ENCODE measurements around the gene SLC10A7.
"Not testable (repeated sequence)": the region's sequence is repeated elsewhere in the genome, so short reads cannot be mapped to it uniquely, and the experiment has no call there.

Gene SLC10A7

DNA sequence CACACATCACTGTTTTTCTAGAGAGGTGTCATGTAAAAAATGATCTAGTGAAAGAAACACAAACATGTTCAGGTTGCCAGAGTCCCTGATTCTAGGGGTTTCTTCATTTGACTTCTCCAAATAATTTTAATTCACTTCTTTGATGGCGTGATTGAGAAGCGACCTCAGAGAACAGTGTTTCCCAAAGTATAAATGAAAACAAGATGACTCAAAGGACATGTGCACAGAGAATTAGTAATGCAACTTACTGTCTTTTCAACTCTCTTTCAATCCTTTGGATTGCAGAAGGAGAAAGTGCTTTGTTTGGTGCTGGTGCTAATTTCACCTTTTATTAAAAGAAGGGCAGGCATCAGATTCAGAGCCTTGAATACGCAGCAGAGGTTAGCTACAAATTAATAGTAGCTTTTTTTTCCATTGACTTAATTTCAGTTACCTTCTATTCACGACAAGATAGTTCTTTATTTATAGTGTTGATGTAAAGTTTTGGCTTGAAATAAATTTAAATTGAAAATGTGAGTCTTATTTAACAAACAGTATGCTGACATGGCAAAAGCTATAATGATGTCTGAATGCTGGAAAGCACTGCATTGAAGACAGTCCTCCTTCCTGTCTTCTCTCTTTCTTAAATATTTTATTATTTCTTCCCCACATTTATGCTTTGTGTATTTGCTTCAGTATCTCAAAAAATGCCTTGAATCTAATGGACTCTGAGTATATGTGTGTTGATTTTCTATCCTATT is 85.1 kb downstream of the SLC10A7 start:
- DNase-seq = no peak

GRCh38 chr4:146435962-146436361 is 85.8 kb downstream of the SLC10A7 start:
- no peak for DNase-seq

GRCh38 chr4:146432065-146432464 is 89.7 kb downstream of the SLC10A7 start:
- no peak for DNase-seq

GRCh38 chr4:146428298-146428697 is 93.4 kb downstream of the SLC10A7 start:
- DNase-seq = no peak

DNA sequence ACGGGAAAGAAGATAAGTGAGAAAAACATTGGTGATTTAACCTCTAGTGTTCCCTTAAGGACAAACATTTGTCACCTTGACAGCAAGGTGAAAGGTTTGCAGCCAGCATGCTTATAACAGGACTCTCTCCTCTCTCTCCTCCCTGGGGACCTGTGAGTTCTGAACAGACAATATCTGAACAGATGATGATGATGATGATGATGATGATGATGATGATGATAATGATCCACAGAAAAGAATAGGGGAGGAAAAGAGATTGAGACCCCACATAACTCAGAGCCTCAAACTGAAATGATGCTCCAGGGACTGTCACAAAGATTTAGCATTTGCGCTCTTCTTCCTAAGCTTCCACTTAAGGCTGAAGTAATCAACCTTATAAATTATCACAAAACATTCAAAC is 103.9 kb downstream of the SLC10A7 start:
- no peak for DNase-seq

GRCh38 chr4:146415829-146416228 is 105.9 kb downstream of the SLC10A7 start:
- DNase-seq = no peak

DNA sequence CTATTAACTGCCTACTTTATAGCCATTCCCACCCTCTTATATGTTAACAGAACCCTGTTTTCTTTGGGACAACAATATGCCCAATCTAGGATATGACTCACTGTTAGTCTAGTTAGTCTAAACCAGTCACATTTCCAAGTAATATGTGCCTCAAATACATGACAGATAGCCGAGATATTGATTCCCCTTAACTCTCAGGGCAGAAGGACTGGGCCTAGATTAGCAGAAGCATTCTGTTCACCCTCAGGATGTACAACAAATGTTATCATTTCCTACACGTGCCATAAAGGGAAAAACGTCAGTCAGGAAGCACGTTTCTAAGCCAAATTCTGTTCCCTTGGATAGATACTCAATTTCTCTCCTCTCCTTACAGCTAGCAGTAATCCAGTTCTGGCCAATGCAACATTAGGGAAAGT is 114.1 kb downstream of the SLC10A7 start:
- no peak for DNase-seq

DNA sequence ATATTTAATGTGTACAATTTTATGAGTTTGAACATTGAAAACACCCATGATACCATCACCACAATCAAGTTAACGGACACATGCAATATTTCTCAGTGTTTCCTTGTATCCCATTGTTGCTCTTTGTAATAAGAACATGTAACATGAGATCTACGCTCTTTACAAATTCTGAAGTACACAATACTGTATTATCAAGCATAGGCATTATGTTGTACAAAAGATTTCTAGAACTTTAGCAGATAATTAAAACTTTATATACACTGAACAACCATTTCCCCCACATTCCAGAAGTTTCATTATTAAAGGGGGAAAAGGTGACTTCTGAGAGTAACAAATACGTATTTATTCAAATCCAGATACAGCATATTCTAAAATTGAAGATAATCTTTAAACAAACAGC is 114.5 kb downstream of the SLC10A7 start:
- DNase-seq = no peak

DNA sequence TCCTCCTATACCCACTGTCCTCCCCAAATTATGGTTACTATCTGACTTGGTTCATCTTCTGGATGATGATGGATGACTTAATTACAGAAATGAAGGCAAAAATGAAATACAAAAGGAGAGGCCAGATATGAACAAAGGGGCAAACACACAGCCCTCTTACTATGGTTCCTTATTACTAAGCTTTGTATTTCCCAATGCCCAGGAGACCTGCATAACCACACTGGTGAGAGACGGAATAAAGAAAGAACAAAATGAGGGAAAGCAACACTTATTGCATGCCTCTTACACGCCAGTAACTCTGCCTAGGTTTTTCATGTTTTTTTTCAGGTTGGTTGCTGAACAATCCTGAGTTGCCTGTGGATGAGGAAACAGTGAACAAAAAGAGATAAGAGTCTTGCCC is 120.5 kb downstream of the SLC10A7 start:
- no peak for DNase-seq

DNA sequence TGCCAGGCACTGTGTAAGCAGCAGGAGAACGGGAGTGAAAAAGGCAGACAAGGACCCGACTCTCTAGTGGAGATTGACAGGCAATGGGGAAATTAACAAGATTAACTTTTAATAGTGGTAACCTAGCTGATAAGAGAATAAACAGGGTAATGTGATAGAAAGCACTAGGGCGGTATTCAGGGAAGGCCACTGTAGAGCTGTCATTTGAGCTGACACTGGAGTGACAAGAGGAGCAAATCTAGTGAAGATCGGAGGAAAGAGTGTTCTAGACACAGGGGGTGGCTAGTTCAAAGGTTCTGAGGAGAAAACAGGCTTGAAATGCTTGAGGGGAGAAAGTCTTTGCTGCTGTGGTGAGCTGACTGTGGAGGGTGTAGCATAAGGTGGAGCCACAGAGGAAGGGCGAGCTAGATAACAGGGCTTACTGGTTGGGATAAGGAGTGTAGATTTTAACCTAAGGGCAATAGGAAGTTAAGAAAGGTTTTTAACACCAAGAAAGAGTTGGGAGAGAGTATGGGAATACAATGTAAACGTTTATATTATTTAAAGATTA is 122.8 kb downstream of the SLC10A7 start:
- no peak for DNase-seq

GRCh38 chr4:146398404-146398803 is 123.3 kb downstream of the SLC10A7 start:
- DNase-seq = no peak

DNA sequence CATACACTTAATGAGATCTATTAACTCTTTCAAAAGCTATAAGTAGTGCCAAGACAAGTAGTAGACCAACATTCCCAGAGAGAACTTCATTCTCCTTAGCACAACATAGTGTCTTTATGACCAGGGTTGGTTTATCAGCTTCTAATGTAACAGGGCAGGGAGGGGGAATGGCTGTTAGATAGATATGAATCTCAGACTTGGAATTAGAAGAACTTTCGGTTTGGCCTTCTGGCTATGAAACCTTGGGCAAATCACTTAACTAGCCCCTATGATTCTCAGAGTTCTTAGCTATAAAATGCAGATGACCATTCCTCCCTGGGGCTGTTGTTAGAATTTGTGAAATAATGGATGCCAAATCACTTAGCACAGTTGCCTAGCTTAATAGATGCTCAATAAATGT is 132.2 kb downstream of the SLC10A7 start:
- DNase-seq = no peak

GRCh38 chr4:146382194-146382593 is 139.5 kb downstream of the SLC10A7 start:
- no peak for DNase-seq

- no peak for DNase-seq
Observed at GRCh38 chr4:146381263-146381872, 140.4 kb downstream of the SLC10A7 start.

DNA sequence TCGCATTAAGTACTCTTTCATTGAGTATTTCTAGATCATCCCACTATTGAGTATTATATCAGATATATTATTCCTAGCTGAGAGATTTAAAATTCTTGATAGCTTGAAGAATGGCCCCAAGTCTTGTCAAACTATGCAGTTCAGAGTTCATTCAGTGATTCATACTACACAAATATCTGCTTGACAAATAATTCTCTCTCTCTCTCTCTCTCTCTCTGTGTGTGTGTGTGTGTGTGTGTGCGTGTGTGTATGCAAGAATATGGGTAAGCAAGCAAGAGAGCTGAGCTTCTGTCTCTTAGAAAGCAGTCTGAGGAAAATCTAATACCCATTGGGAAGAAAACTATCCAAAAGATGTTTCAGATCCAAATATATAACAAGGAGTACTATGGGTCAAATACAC is 142.0 kb downstream of the SLC10A7 start:
- DNase-seq = no peak

GRCh38 chr4:146371812-146372211 is 149.9 kb downstream of the SLC10A7 start:
- no peak for DNase-seq

- DNase-seq = no peak
Observed at GRCh38 chr4:146370841-146371240, 150.9 kb downstream of the SLC10A7 start.

DNA sequence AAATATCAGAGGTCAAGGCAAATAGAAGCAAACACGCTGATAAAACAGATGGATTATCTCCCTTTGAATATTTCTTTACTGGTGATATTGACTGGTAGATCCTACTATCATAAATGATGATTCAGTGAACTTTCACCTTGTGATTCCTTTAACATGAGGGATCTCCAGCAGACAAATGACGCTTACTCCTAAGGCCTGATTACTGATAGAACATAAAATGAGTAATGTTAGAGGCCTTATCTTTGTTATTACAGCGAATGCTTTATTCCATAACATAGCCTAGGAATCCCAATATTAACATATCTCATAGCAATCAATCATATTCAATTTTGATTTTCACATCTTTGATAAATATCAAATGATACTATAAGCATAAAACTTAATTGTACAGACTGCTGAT is 152.3 kb downstream of the SLC10A7 start:
- no peak for DNase-seq

DNA sequence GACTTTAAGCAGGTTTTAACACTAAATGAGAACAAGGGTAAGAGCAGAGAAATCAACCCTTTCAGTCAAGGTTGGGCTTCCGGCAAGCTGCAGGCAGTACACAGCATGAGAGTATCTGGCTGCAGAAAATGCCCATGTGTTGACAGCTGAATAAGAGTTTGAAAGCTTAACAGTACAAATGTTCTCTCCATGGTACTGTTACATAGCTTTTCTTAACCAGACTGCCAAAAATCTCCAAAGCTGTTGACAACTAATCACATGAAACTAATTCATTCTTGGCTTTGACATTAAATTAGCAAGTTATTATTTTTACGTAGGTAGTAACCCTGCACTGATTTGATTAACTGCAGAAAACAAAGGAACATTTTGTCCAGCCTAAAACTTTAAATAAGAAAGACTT is 153.5 kb downstream of the SLC10A7 start:
- no peak for DNase-seq

DNA sequence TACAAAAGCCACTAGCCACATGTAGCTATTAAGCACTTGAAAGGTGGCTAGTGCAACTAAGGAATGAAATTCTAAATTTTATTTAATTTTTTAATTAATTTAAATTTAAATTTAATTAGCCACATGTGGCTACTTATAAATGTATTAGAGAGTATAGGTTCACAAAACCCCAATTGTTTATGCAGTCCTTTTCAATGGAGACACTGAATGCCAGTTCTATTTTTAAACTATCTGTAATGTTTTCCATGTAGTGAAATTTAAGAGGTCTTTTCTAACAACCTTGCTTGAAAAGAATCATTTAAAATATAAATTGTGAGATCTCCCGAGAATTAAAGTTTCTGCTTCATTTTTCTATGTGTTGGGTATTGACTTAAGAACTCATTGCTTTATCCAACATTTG is 154.4 kb downstream of the SLC10A7 start:
- DNase-seq = no peak

DNA sequence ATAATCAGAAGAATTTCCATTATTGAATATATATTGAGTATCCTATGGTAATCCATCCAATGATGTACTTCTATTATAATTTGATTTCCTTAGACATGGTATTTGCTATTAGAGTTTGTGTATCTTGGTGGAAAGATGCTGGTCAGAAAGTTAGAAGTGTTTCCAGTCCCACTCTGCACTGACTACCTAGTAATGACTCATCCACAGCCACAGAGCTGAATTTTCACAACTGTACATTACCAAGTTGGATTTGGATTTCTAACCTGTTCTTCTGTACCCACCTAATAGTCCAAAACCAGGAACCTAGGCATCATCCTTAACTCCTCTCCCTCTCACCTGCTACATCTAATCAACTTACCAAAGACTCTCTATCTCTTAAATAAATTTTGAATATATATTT is 162.0 kb downstream of the SLC10A7 start:
- DNase-seq = no peak

DNA sequence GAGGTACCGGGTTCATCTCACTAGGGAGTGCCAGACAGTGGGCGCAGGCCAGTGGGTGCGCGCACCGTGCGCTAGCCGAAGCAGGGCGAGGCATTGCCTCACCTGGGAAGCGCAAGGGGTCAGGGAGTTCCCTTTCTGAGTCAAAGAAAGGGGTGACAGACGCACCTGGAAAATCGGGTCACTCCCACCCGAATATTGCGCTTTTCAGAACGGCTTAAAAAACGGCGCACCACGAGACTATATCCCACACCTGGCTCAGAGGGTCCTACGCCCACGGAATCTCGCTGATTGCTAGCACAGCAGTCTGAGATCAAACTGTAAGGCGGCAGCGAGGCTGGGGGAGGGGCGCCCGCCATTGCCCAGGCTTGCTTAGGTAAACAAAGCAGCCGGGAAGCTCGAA is 171.6 kb downstream of the SLC10A7 start:
- not testable (repeated sequence) for DNase-seq

DNA sequence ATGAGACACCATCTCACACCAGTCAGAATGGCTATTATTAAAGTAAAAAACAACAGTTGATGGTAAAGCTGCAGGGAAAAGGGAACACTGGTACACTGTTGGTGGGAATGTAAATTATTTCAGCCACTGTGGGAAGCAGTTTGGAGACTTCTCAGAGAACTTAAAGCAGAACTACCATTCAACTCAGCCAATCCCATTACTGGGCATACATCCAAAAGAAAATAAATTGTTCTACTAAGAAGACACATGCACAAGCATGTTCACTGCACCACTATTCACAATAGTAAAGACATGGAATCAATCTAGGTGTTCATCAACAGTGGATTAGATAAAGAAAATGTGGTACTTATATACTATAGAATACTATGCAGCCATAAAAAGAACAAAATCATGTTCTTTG is 172.4 kb downstream of the SLC10A7 start:
- DNase-seq = no peak

- DNase-seq = no peak
Observed at GRCh38 chr4:146347822-146348221, 173.9 kb downstream of the SLC10A7 start.

DNA sequence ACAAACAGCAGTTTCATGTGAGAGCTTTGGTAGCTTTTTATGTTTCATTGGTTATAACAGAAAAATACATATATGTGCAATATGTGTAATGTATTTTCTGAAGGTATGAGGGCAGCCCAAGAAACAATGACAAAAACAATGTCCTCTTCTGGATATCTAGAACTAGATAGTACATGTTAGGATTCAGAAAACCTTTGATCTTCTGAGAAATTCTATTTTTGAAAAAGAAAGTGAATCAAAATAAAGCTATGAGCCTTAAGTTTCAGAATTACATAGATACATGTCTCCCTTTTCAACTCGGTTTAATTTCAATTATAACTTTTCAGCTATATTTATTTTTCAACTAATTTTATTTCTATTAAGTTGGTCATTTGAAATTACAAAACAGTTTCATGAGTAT is 175.5 kb downstream of the SLC10A7 start:
- DNase-seq = no peak

All from stimulated activated CD4-positive, alpha-beta T cell treated with anti-CD3 and anti-CD28 coated beads, Interleukin-4, amount 100 ng/mL, for 1 hour (primary cell).